Right lobe of liver (tissue), 4 donors: ENCODE measurements around the gene KBTBD2.

Experiments
- POLR2A ChIP-seq: fragments of 450-650 bp; IDR thresholded peaks from one replicate; pipeline ENCODE4 v1.6.1; 2017; ENCODE audit warnings: antibody characterized with exemption, mild to moderate bottlenecking
- TF ChIP-seq, protein P1 (sequence below), 4 donors: fragments of 200-600 bp in 3 of 4; fragments of 450-650 bp in 1 of 4; IDR thresholded peaks; one replicate each; pipeline versions ENCODE4 v1.5.1 to v1.8.0; 2016 to 2022; ENCODE audit warnings: antibody characterized with exemption in 4 of 4, mild to moderate bottlenecking in 2 of 4
- donor health status: DM: no; HTN: no; CAD: no.
- donor health status: DM: no; HTN: no; CAD: no.
- donor health status: DM: no; HTN: yes; CAD: no.

DNA sequence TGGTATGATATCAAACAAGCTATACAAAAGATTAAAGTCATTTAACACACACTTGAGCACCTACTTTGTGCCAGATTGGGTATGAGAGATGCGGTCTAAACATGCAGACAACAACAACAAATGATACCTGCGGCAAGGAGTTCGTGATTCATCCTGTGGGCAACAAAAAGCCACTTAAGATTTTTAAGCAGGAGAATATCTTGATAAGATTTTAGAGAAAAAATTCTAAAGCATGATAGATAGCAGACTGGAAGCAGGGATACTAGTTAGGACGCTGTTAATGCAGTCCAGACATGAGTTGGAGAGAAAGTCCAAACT, 1.6 kb upstream of the KBTBD2 start:
- TF ChIP-seq, protein P1, sequence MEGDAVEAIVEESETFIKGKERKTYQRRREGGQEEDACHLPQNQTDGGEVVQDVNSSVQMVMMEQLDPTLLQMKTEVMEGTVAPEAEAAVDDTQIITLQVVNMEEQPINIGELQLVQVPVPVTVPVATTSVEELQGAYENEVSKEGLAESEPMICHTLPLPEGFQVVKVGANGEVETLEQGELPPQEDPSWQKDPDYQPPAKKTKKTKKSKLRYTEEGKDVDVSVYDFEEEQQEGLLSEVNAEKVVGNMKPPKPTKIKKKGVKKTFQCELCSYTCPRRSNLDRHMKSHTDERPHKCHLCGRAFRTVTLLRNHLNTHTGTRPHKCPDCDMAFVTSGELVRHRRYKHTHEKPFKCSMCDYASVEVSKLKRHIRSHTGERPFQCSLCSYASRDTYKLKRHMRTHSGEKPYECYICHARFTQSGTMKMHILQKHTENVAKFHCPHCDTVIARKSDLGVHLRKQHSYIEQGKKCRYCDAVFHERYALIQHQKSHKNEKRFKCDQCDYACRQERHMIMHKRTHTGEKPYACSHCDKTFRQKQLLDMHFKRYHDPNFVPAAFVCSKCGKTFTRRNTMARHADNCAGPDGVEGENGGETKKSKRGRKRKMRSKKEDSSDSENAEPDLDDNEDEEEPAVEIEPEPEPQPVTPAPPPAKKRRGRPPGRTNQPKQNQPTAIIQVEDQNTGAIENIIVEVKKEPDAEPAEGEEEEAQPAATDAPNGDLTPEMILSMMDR (IDR thresholded peaks at IDR 0.05), result no peak
- TF ChIP-seq POLR2A, result no peak
